Measurements from ENCODE around the gene SFTPA1. TPM values are rescaled to one million over a fixed set of nuclear protein-coding genes. Genes with fewer than 3 reads are reported as not detected.
"Not testable (repeated sequence)": the region's sequence is repeated elsewhere in the genome, so short reads cannot be mapped to it uniquely, and the experiment has no call there.

Gene SFTPA1
- total and polyA plus RNA-seq, 2 of the 13 experiments (the other 11 are each of a cell fraction or from before 2014, with no cell fraction given): not detected

DNA sequence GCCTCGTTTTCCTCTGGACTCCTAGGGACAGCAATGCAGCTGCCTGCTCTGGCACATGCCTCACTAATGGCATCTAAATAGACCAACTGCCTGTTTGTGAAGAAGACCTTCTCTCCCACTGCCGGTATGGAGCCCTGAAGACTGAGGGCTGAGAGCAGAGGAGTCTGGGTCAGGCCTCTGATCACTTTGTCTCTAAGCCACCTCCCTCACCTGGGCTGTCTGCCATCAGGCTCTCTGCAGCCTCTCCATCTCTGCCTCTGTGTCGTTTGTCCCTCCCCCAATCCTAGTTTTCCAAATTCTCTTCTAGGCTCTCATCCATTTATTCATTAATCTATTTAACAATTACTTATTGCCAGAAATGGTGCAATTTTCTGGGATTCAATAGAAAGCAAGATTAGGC is 15.2 kb upstream of the SFTPA1 start:
- DNase-seq (ENCODE audit: low spot score) (no peak), FAIRE-seq (no peak), ATAC-seq (no peak)
- no peaks in the 10 kb centered on the region for H3K79me2 ChIP-seq (ENCODE audit: insufficient read depth, low read length)
- no TSS peak for BruUV-seq (replicated peaks)
- H3K4me2 ChIP-seq (ENCODE audit: low read depth, low read length): no peak overlapping the region
- H2AFZ ChIP-seq (ENCODE audit: low read length): no peak overlapping the region
- H3K9ac ChIP-seq (ENCODE audit: insufficient read depth, low read depth, low read length): no peak overlapping the region
- 0% methylated on average over 3 of the region's 3 CpGs for WGBS (ENCODE audit: low lambda C conversion rate)
- no peak for TF ChIP-seq ZNF326 (CRISPR knock-in tag; IDR thresholded peaks at IDR 0.05; ENCODE audit: borderline replicate concordance)
- TF ChIP-seq SUZ12 (IDR thresholded peaks at IDR 0.05; ENCODE audit: low read depth, low read length): no peak
- TF ChIP-seq THYN1 (CRISPR knock-in tag; IDR thresholded peaks at IDR 0.05; ENCODE audit: borderline replicate concordance, low read depth): no peak
- TF ChIP-seq, protein P1, sequence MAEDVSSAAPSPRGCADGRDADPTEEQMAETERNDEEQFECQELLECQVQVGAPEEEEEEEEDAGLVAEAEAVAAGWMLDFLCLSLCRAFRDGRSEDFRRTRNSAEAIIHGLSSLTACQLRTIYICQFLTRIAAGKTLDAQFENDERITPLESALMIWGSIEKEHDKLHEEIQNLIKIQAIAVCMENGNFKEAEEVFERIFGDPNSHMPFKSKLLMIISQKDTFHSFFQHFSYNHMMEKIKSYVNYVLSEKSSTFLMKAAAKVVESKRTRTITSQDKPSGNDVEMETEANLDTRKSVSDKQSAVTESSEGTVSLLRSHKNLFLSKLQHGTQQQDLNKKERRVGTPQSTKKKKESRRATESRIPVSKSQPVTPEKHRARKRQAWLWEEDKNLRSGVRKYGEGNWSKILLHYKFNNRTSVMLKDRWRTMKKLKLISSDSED (CRISPR knock-in tag; IDR thresholded peaks at IDR 0.05): no peak
- TF ChIP-seq, protein P2, sequence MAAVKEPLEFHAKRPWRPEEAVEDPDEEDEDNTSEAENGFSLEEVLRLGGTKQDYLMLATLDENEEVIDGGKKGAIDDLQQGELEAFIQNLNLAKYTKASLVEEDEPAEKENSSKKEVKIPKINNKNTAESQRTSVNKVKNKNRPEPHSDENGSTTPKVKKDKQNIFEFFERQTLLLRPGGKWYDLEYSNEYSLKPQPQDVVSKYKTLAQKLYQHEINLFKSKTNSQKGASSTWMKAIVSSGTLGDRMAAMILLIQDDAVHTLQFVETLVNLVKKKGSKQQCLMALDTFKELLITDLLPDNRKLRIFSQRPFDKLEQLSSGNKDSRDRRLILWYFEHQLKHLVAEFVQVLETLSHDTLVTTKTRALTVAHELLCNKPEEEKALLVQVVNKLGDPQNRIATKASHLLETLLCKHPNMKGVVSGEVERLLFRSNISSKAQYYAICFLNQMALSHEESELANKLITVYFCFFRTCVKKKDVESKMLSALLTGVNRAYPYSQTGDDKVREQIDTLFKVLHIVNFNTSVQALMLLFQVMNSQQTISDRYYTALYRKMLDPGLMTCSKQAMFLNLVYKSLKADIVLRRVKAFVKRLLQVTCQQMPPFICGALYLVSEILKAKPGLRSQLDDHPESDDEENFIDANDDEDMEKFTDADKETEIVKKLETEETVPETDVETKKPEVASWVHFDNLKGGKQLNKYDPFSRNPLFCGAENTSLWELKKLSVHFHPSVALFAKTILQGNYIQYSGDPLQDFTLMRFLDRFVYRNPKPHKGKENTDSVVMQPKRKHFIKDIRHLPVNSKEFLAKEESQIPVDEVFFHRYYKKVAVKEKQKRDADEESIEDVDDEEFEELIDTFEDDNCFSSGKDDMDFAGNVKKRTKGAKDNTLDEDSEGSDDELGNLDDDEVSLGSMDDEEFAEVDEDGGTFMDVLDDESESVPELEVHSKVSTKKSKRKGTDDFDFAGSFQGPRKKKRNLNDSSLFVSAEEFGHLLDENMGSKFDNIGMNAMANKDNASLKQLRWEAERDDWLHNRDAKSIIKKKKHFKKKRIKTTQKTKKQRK (IDR thresholded peaks at IDR 0.05; ENCODE audit: low read length): no peak
- TF ChIP-seq ZNF331 (CRISPR knock-in tag; IDR thresholded peaks at IDR 0.05): no peak
- no peak for TF ChIP-seq GTF3A (CRISPR knock-in tag; conservative IDR thresholded peaks at IDR 0.05)
- no peak for TF ChIP-seq NPAS2 (CRISPR knock-in tag; IDR thresholded peaks at IDR 0.05; ENCODE audit: borderline replicate concordance)
- TF ChIP-seq, protein P3, sequence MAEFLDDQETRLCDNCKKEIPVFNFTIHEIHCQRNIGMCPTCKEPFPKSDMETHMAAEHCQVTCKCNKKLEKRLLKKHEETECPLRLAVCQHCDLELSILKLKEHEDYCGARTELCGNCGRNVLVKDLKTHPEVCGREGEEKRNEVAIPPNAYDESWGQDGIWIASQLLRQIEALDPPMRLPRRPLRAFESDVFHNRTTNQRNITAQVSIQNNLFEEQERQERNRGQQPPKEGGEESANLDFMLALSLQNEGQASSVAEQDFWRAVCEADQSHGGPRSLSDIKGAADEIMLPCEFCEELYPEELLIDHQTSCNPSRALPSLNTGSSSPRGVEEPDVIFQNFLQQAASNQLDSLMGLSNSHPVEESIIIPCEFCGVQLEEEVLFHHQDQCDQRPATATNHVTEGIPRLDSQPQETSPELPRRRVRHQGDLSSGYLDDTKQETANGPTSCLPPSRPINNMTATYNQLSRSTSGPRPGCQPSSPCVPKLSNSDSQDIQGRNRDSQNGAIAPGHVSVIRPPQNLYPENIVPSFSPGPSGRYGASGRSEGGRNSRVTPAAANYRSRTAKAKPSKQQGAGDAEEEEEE (CRISPR knock-in tag; IDR thresholded peaks at IDR 0.05; ENCODE audit: borderline replicate concordance): no peak
- no peak for TF ChIP-seq ONECUT2 (CRISPR knock-in tag; IDR thresholded peaks at IDR 0.05)
- intact Hi-C loops (cut with micrococcal nuclease; ENCODE audit: unreplicated experiment) (no loop called here), in situ Hi-C loops (cut with HindIII; ENCODE audit: extremely low pct_ligation_motif_present, low pct_unique_long_range_greater_than_20kb) (no loop called here)
- no peaks in the 10 kb centered on the region for H3K4me1 ChIP-seq (ENCODE audit: insufficient read depth, low read length)
- no peaks in the 10 kb centered on the region for H3K36me3 ChIP-seq (replicated peaks in 1 of 2; ENCODE audit: control insufficient read depth in 1 of 2, insufficient read depth in 2 of 2, low read length in 2 of 2)
- ChIA-PET POLR2A (no interaction called here), CTCF (ENCODE audit: low intra/inter-chr PET ratio, low total read pairs) (no interaction called here)
- H3K27ac ChIP-seq (ENCODE audit: extremely low read length, insufficient read depth, low read length): no peak overlapping the region
- H3K4me3 ChIP-seq (replicated peaks in 1 of 3; ENCODE audit: insufficient read depth in 1 of 3, low read depth in 2 of 3, low read length in 3 of 3): no peak overlapping the region
- H4K20me1 ChIP-seq (ENCODE audit: insufficient read depth, low read length): no peaks in the 10 kb centered on the region
- H3K27me3 ChIP-seq (ENCODE audit: control insufficient read depth in 1 of 2, insufficient read depth in 2 of 2, low read length in 2 of 2): 0 out of 5 replicates have a peak, but pooled peaks cover 0 to 11% of the 10 kb centered on the region in 2 experiments
- H3K9me3 ChIP-seq (ENCODE audit: low read length): no peaks in the 10 kb centered on the region

DNA sequence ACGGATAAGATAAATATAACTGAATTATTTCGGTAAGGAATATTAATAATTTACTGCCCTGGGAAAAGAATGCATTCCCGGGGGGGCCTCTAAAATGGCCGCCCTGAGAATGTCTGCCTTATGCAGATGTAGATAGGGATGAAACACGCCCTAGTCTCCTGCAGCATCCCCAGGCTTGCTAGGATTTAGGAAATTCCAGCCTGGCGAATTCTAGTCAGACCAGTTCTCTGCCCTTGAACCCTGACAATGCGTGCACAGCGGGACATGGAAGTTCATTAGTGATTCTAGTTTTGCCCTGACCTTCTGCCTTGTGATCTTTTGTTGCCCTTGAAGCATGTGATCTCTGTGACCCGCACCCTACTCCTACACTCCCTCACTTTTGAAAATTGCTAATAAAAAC is 11.1 kb upstream of the SFTPA1 start:
- H3K4me2 ChIP-seq (ENCODE audit: low read depth, low read length); CTCF ChIA-PET (ENCODE audit: low intra/inter-chr PET ratio, low total read pairs); H3K9ac ChIP-seq (ENCODE audit: insufficient read depth, low read depth, low read length); H3K9me3 ChIP-seq (ENCODE audit: low read length); H3K27ac ChIP-seq (ENCODE audit: extremely low read length, insufficient read depth, low read length); DNase-seq (ENCODE audit: low spot score); FAIRE-seq; H3K36me3 ChIP-seq (replicated peaks in 1 of 2; ENCODE audit: control insufficient read depth in 1 of 2, insufficient read depth in 2 of 2, low read length in 2 of 2); H3K4me3 ChIP-seq (replicated peaks in 1 of 3; ENCODE audit: insufficient read depth in 1 of 3, low read depth in 2 of 3, low read length in 3 of 3); POLR2A ChIA-PET; intact Hi-C loops (cut with micrococcal nuclease; ENCODE audit: unreplicated experiment); ATAC-seq; H3K4me1 ChIP-seq (ENCODE audit: insufficient read depth, low read length); H4K20me1 ChIP-seq (ENCODE audit: insufficient read depth, low read length); BruUV-seq (replicated peaks); in situ Hi-C loops (cut with HindIII; ENCODE audit: extremely low pct_ligation_motif_present, low pct_unique_long_range_greater_than_20kb); H3K79me2 ChIP-seq (ENCODE audit: insufficient read depth, low read length); H2AFZ ChIP-seq (ENCODE audit: low read length): not testable (repeated sequence)
- H3K27me3 ChIP-seq (ENCODE audit: control insufficient read depth in 1 of 2, insufficient read depth in 2 of 2, low read length in 2 of 2): peaks cover 2 to 11% of the 10 kb centered on the region in 2 experiments; a peak in 1 of 5 replicates
- whole genome bisulfite sequencing (ENCODE audit: low lambda C conversion rate): 14% methylated on average over 8 of the region's 9 CpGs
